HepG2 (cell line): ENCODE data around the gene CNOT8. TPM values are rescaled to one million over a fixed set of nuclear protein-coding genes. Genes with fewer than 3 reads are reported as not detected.

Experiments used
- ATM ChIP-seq: fragments of 450-650 bp; IDR thresholded peaks from 2 replicates; pipeline ENCODE4 v1.7.1; 2017; ENCODE audit warnings: mild to moderate bottlenecking, borderline replicate concordance
- BHLHE40 ChIP-seq: IDR thresholded peaks from 2 replicates; pipeline ENCODE4 v1.6.1; 2011; ENCODE audit warnings: low read length, improper control_type of control experiment
- CBX5 ChIP-seq: sonication (generic); formaldehyde crosslinking; IDR thresholded peaks from 2 replicates; pipeline ENCODE4 v1.4.0; 2020; ENCODE audit warnings: missing genetic modification reagents, borderline replicate concordance
- CERS6 ChIP-seq: sonication (generic); formaldehyde crosslinking; IDR thresholded peaks from 2 replicates; pipeline ENCODE4 v1.5.0; 2020; ENCODE audit warnings: missing genetic modification reagents
- EED ChIP-seq: sonication (generic); formaldehyde crosslinking; IDR thresholded peaks from 2 replicates; pipeline ENCODE4 v1.5.0; 2020; ENCODE audit warnings: mild to moderate bottlenecking, missing genetic modification reagents
- FOXK2 ChIP-seq: fragments of 450-650 bp; IDR thresholded peaks from 2 replicates; pipeline ENCODE4 v1.6.1; 2016
- GTF2F1 ChIP-seq: fragments of 150-350 bp; IDR thresholded peaks from 2 replicates; pipeline ENCODE4 v1.6.1; 2014; ENCODE audit warnings: low read length
- IKZF1 ChIP-seq: fragments of 450-650 bp; IDR thresholded peaks from 2 replicates; pipeline ENCODE4 v1.7.1; 2016
- KDM5B ChIP-seq: sonication (generic); formaldehyde crosslinking; IDR thresholded peaks from 2 replicates; pipeline ENCODE4 v1.4.0; 2020; ENCODE audit warnings: missing genetic modification reagents, mild to moderate bottlenecking, borderline replicate concordance
- SNRNP70 ChIP-seq: fragments of 200-400 bp; formaldehyde crosslinking; IDR thresholded peaks from 2 replicates; pipeline ENCODE4 v1.6.1; 2017; ENCODE audit warnings: mild to moderate bottlenecking, low read depth, low read length, moderate library complexity
- ZBTB26 ChIP-seq: IDR thresholded peaks from 2 replicates; pipeline ENCODE4 v1.6.1; 2016; ENCODE audit warnings: missing compliant biosample characterization, missing genetic modification reagents, borderline replicate concordance
- ZNF24 ChIP-seq: fragments of 450-650 bp; IDR thresholded peaks from 2 replicates; pipeline ENCODE4 v1.6.1; 2017; ENCODE audit warnings: antibody characterized with exemption, mild to moderate bottlenecking
- ZNF317 ChIP-seq: sonication (generic); formaldehyde crosslinking; IDR thresholded peaks from 2 replicates; pipeline ENCODE4 v1.5.0; 2020; ENCODE audit warnings: mild to moderate bottlenecking, missing genetic modification reagents
- ZNF577 ChIP-seq: sonication (generic); formaldehyde crosslinking; IDR thresholded peaks from 2 replicates; pipeline ENCODE4 v1.4.0; 2020; ENCODE audit warnings: mild to moderate bottlenecking, low read depth, missing genetic modification reagents, borderline replicate concordance
- ZNF766 ChIP-seq: sonication (generic); formaldehyde crosslinking; IDR thresholded peaks from 2 replicates; pipeline ENCODE4 v1.5.0; 2020; ENCODE audit warnings: missing genetic modification reagents, borderline replicate concordance
- polyA plus RNA-seq, 8 experiments: library from polyadenylated mRNA; depleted of rRNA in 3 of 8; stranded (reverse) in 7 of 8; unstranded in 1 of 8; fragments of >200 nt; fragmentation: Illumina TruSeq in 4 of 8; extraction: Trizol in 4 of 8; gene quantifications; 2 replicates each; pipeline versions ENCODE4 v1.2.1 to v1.2.3, GENCODE V29; 2011 to 2016; ENCODE audit warnings: low read depth in 4 of 8, missing spikeins in 1 of 8, mixed read lengths in 1 of 8; ENCODE audit not compliant: insufficient read depth in 1 of 8
- total RNA-seq, 5 experiments: library from RNA; depleted of rRNA; stranded (reverse); fragments of >200 nt; fragmentation: Illumina TruSeq; extraction: Trizol; gene quantifications; 2 replicates each; pipeline ENCODE4 v1.2.3, GENCODE V29; 2016; ENCODE audit warnings: low read depth in 1 of 5
- TF ChIP-seq, protein P1 (sequence below): IDR thresholded peaks from 2 replicates; pipeline ENCODE4 v1.4.0; 2020; ENCODE audit warnings: mild to moderate bottlenecking, missing genetic modification reagents
- TF ChIP-seq, protein P2 (sequence below): sonication (generic); formaldehyde crosslinking; IDR thresholded peaks from 2 replicates; pipeline ENCODE4 v1.4.0; 2020; ENCODE audit warnings: mild to moderate bottlenecking, missing genetic modification reagents
- TF ChIP-seq, protein P3 (sequence below): sonication (generic); formaldehyde crosslinking; IDR thresholded peaks from 2 replicates; pipeline ENCODE4 v1.5.1; 2020; ENCODE audit warnings: mild to moderate bottlenecking, missing genetic modification reagents

Gene CNOT8
- total and polyA plus RNA-seq, 2 of the 13 experiments (the other 11 are each of a cell fraction or from before 2014, with no cell fraction given): 37.1 to 74.9 TPM

DNA sequence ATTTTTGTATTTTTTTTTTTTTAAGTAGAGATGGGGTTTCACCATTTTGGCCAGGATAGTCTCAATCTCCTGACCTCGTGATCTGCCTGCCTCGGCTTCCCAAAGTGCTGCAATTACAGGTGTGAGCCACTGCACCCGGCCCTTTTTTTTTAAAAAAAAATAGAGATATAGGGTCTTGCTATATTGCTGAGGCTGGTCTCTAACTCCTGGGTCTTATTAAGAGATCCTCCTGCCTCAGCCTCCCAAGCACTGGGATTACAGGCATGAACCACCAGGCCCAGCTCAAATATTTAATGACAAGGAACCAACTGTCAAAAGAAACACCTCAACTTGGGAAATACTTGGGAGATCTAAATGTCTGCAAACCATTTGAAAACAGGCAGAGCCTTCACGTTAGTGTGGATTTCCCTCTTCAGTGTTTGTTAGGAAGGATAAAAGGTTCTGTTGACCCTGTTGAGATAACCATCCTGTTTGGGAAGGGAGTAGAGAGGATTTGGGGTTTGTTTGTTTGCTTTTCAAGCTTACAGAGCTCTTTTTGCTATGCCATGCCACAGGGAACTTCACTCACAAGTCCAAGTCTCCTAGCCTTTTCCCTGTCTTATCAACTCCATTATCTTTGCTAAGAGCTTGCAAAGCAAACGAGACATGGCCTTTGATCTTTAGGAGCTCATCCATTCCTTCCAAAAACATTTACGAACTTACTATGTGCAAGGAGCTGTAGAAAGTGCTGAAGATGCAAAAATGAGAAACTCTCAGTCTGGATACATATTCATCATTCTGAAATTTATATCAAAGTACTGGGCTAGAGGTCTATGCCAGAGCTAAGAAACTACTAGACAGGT is 15.5 kb upstream of the CNOT8 start (continued):
- TF ChIP-seq, protein P1, sequence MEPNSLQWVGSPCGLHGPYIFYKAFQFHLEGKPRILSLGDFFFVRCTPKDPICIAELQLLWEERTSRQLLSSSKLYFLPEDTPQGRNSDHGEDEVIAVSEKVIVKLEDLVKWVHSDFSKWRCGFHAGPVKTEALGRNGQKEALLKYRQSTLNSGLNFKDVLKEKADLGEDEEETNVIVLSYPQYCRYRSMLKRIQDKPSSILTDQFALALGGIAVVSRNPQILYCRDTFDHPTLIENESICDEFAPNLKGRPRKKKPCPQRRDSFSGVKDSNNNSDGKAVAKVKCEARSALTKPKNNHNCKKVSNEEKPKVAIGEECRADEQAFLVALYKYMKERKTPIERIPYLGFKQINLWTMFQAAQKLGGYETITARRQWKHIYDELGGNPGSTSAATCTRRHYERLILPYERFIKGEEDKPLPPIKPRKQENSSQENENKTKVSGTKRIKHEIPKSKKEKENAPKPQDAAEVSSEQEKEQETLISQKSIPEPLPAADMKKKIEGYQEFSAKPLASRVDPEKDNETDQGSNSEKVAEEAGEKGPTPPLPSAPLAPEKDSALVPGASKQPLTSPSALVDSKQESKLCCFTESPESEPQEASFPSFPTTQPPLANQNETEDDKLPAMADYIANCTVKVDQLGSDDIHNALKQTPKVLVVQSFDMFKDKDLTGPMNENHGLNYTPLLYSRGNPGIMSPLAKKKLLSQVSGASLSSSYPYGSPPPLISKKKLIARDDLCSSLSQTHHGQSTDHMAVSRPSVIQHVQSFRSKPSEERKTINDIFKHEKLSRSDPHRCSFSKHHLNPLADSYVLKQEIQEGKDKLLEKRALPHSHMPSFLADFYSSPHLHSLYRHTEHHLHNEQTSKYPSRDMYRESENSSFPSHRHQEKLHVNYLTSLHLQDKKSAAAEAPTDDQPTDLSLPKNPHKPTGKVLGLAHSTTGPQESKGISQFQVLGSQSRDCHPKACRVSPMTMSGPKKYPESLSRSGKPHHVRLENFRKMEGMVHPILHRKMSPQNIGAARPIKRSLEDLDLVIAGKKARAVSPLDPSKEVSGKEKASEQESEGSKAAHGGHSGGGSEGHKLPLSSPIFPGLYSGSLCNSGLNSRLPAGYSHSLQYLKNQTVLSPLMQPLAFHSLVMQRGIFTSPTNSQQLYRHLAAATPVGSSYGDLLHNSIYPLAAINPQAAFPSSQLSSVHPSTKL (CRISPR knock-in tag): peak; percentile 96
- TF ChIP-seq ZNF24: no peak
- no peak for TF ChIP-seq IKZF1
- TF ChIP-seq EED (CRISPR knock-in tag): no peak
- TF ChIP-seq GTF2F1: no peak
- TF ChIP-seq ZNF577: no peak
- TF ChIP-seq, protein P2, sequence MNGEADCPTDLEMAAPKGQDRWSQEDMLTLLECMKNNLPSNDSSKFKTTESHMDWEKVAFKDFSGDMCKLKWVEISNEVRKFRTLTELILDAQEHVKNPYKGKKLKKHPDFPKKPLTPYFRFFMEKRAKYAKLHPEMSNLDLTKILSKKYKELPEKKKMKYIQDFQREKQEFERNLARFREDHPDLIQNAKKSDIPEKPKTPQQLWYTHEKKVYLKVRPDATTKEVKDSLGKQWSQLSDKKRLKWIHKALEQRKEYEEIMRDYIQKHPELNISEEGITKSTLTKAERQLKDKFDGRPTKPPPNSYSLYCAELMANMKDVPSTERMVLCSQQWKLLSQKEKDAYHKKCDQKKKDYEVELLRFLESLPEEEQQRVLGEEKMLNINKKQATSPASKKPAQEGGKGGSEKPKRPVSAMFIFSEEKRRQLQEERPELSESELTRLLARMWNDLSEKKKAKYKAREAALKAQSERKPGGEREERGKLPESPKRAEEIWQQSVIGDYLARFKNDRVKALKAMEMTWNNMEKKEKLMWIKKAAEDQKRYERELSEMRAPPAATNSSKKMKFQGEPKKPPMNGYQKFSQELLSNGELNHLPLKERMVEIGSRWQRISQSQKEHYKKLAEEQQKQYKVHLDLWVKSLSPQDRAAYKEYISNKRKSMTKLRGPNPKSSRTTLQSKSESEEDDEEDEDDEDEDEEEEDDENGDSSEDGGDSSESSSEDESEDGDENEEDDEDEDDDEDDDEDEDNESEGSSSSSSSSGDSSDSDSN (CRISPR knock-in tag): peak; percentile 25; the same call in 1 of the 2 replicates
- TF ChIP-seq SNRNP70: no peak
- TF ChIP-seq ZBTB26: no peak; the same call in 1 of the 2 replicates
- 0 out of 2 replicates have a peak, but pooled peaks have one; percentile 24 for TF ChIP-seq ZNF317 (CRISPR knock-in tag)
- TF ChIP-seq ATM: no peak
- TF ChIP-seq FOXK2: no peak
- no peak for TF ChIP-seq KDM5B
- TF ChIP-seq BHLHE40: no peak
- TF ChIP-seq ZNF766: no peak
- no peak for TF ChIP-seq CBX5 (CRISPR knock-in tag)
- TF ChIP-seq, protein P3, sequence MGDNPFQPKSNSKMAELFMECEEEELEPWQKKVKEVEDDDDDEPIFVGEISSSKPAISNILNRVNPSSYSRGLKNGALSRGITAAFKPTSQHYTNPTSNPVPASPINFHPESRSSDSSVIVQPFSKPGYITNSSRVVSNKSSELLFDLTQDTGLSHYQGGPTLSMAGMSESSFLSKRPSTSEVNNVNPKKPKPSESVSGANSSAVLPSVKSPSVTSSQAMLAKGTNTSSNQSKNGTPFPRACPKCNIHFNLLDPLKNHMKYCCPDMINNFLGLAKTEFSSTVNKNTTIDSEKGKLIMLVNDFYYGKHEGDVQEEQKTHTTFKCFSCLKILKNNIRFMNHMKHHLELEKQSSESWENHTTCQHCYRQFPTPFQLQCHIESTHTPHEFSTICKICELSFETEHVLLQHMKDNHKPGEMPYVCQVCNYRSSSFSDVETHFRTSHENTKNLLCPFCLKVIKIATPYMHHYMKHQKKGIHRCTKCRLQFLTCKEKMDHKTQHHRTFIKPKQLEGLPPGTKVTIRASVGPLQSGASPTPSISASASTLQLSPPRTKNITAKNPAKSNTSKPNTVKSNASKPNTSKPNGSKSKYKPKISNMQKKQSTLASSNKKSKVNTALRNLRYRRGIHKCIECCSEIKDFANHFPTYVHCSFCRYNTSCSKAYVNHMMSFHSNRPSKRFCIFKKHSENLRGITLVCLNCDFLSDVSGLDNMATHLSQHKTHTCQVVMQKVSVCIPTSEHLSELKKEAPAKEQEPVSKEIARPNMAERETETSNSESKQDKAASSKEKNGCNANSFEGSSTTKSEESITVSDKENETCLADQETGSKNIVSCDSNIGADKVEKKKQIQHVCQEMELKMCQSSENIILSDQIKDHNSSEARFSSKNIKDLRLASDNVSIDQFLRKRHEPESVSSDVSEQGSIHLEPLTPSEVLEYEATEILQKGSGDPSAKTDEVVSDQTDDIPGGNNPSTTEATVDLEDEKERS (CRISPR knock-in tag): no peak
- TF ChIP-seq CERS6: no peak
